GM21423 (cell line): ENCODE data around the gene FMO5.
A peak's percentile ranks its signal among the peaks of the same experiment; 100 is the strongest.

Experiments
- ATAC-seq: cut with Tn5 transposase; IDR thresholded peaks from one replicate; pipeline ENCODE4 v1.9.1; 2021; ENCODE audit warnings: mild to moderate bottlenecking, moderate library complexity; ENCODE audit not compliant: unreplicated experiment

Gene FMO5, protein sequence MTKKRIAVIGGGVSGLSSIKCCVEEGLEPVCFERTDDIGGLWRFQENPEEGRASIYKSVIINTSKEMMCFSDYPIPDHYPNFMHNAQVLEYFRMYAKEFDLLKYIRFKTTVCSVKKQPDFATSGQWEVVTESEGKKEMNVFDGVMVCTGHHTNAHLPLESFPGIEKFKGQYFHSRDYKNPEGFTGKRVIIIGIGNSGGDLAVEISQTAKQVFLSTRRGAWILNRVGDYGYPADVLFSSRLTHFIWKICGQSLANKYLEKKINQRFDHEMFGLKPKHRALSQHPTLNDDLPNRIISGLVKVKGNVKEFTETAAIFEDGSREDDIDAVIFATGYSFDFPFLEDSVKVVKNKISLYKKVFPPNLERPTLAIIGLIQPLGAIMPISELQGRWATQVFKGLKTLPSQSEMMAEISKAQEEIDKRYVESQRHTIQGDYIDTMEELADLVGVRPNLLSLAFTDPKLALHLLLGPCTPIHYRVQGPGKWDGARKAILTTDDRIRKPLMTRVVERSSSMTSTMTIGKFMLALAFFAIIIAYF

DNA sequence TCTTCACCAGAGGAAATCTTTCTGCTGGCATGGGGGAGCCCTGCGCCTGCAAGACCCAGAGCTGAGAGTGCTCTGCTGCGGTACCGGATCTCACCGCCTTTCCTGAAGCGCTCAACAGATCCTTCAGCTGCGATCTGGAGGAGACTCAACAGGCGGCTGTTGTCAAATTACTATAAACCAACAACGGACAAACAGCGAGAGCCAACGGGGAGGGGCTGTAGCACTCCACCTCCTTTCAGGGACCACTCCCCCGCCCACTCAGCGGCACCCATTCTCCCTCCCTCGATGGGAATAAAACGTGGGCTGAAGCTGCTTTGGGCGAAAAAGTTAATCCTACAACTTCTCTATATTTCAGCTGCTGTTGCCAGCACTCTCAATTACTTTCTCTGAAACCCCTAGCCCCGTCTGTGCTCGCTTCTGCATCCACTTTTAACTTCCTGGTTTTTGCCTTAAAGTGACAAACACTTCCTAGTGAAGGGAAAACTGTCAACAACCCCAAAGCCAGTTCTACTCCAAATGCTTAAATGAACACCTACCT is at the start of gene FMO5:
TSS of gene FMO5 (minus strand) at position 147 of the 538 bp plus-strand sequence. CDS start 310 bp downstream, outside the sequence.
- peak; percentile 79 for ATAC-seq

DNA sequence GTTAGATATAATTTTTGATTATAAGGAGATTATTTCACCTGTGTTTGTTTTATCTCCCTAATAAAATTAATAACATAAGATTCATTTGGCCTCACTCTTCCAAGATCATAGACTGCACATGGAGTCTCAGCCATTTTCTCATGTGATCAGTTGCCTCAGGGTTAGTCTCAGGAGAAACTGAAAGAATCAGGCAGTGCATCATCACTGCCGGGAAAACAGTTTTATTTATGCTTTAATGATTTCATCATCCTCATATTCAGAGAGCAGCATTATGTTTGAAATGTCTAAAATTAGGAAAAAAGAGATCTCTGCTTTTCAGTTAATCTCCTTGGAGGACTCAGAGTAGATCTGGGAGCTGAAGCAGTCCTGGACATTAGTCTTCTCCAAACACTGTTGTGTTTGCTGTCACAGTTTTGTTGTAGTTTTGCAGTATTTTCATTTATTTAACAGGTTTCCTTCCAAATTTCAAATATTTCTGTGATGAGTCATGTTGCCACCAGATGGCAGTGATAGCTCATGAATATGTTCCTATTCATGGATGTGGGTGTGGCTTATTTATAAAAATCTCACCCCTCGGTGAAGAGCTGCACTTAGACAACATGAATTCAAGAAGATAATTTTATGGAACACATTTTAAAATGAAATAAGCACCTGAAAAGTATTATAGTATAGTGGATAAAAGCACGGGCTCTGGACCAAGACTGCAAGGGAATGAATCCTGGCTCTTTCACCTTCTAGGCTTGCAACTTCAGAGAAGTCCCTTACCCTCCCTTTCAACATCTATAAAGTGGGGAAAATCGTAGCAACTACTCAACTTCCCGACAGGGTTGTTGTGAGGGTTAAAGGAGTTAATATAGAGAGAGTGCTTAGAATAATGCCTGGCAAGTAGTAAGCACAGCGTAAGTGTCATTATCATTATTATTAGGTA is 48.5 kb upstream of the FMO5 start:
- ATAC-seq: no peak

DNA sequence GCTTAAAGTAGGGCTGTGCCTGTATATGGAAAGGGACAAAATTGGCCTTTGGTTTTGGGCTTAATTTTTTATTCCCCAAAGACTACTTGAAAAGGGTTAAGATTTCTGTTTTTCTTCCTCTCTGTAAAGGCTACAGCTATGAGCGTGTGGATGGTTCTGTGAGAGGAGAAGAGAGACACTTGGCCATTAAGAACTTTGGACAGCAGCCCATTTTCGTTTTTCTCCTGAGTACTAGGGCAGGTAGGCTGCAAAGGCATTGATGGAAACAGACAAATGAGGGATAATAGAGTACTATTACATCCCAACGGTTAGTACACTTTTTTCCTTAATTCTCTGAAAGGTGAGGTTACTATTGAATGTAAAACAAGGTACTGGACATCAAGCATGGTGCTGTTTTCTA is 46.9 kb upstream of the FMO5 start:
- no peak for ATAC-seq

DNA sequence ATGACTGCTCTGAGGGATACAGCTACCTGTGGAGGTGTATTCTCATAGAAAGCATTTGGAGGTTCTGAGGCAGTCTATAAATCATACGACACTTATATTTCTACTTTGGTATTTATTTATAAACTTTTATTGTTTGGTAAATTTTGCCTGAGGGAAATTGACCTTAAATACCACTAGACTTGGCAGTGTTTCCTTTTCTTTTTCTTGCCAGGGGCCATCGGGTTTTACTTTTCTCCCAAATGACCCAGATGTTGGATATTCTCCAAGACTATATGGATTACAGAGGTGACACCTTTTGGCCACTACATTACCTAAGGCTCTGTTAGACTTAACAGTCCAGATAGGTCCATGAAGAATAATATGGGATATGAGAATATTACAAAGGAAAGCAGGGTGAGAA is 45.6 kb upstream of the FMO5 start:
- no peak for ATAC-seq

DNA sequence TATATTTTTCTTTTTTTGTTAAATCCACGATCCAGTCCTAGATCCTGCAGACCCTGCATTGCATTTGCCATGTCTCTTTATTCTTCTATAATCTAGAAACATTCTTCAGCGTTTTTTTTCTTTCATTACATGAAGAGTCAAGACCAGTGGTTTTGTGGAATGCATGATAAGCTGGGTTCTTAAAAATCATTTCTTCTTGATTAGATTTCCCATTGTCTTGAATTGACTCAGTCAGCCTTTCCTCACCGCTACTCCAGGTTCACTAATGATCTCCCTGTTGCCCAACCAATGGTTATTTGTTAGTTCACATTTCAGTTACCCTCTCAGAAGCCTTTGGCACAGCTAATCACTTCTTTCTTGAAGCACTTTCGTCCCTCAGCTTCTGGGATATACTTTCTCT is 42.6 kb upstream of the FMO5 start:
- no peak for ATAC-seq

DNA sequence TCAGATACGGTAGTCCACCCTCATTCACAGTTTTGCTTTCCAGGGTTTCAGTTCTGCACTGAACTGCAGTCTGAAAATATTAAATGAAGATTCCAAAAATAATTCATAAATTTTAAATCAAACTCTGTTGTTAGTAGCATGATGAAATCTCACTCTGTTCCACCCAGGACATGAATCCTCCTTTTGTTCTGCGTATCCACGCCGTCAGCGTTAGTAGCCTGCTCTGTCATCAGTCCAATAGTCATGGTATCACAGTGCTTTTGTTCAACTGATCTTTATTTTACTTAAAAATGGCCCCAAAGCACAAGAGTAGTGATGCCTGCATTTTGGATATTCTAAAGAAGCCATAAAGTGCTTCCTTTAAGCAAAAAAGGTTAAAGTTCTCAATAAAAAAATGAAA is 41.2 kb upstream of the FMO5 start:
- ATAC-seq: no peak

DNA sequence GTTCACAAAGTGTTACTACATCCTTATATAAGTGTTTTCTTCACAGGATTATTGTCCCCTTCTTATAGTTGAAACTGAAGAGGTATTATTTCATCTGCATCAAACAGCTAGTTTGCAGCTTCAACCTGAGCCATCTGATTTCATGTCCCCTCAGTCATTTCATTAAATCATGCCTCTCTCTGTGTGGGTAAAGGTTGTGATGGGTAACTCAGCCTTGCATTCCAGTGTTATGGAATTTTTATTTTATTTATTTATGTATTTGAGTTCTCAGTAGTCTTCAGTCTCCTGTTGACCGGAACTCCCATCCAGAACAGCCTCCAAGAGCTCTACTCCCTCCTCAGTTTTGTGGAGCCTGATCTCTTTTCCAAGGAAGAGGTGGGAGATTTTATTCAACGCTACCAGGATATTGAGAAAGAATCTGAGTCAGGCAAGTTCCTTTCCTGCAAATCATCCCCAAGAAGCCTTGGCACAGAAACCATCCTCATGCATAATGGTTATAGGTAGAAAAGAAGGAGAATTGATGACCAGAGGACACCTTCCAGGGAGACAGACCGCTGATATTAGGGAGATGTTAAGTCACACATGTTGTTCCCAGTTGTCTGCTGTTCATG is 39.1 kb upstream of the FMO5 start:
- no peak for ATAC-seq

DNA sequence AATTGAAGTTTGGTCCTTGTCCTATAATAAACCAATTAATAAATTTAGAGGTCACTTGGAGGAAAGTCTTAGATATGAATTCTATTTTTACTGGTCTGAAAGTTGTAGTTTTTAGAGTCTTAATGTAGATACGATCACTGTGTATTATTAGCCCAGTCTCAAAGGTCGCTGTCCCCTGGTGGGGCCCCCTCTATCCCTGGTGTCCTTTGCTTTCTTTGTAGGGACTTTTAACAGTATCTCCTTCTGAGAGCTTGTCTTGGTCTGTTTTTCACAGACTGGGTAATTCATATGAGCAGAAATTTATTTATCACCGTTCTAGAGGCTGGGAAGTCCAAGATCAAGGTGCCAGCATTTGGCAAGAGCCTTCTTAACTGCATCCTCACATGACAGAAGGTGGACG is 35.8 kb upstream of the FMO5 start:
- no peak for ATAC-seq

DNA sequence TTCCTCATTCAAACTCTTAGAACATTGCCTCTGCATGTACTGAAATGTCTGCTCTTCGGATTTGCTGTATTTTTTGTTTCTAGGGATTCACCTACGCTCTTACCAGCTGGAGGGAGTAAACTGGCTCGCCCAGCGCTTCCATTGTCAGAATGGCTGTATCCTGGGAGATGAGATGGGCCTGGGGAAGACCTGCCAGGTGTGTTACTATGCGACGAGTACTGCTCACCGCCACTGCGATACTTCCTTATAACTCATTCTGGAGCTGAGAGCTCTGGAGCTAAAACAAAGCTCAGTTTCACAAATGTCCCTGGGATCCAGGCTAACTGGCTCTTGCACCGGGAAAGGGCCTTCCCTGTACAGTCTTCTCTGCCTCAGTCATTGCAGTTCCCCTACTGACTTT is 27.4 kb upstream of the FMO5 start:
- no peak for ATAC-seq

DNA sequence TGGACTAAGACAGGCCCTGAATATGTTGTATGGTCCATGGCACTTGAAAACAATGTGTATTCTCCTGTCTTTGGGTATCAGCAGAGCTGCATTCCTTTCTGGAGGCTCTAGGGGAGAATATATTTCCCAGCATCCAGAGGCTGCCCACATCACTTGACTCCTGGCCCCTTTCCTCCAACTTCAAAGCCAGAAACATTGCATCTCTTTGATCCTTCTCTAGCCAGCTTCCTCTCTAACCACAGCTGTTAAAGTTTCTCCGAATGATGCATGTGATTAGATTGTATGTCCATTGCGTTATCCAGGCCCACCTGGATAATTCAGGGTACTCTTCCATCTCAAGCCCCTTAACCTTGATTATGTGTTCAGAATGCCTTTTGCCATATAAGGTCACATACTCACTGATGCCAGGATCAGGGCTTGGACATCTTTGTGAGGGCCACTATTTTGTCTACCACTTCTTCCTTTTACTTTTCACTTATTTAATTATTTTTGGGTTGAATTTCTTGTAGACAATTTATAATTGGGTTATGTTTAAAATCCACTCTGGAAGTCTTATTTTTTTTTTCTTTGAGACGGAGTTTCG is 22.6 kb upstream of the FMO5 start:
- no peak for ATAC-seq

DNA sequence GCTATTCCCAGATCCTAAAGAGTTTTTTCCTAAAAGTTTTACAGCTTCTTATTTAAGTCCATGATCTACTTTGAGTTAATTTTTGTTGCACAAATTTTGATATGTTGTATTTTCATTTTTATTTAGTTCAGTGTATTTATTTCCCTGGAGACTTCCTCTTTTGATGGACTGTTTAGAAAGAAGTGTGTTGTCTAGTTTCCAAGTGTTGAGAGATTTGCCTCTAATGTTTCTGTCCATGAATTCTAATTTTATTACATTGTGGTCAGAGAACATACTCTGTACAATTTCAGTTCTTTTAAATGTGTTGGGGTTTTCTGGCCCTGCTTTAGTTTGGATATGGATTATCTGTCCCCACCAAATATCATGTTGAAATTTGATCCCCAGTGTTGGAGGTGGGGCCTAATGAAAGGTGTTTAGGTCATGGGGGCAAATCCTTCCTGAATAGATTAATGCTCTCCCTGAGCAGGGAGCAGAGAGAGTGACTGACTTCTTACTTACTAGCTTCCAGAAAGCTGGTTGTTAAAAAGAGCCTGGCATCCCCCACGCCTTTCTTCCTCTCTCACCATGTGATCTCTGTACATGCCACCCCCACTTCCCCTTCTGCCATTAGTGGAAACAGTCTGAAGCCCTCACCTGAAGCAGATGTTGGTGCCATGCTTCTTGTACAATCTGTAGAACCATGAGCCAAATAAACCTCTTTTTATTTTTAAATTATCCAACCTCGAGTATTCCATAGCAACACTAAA is 21.9 kb upstream of the FMO5 start:
- ATAC-seq: no peak

DNA sequence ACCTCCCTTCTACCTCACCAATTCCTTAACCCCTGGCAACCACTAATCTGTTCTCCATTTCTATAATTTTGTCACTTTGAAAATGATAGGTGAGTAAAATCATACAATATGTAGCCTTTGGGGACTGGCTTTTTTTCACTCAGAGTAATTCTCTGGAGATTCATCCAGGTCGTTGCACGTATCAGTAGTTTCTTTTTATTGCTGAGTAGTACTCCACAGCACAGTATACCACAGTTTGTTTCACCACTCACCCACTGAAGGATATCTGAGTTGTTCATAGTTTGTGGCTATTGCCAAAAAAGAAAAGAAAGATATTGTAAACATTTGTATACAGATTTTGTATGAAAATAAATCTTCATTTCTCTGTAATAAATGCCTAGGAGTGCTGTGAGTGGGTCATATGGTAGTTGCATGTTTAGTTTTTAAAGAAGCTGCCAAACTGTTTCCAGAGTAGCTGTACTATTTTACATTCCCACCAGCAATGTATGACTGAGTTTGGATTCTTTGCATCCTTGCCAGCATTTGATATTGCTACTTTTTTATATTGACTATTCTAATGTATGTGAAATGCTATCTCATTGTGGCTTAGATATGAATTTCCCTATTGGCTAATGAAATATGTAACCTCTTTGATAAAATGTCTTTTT is 21.0 kb upstream of the FMO5 start:
- ATAC-seq: no peak

DNA sequence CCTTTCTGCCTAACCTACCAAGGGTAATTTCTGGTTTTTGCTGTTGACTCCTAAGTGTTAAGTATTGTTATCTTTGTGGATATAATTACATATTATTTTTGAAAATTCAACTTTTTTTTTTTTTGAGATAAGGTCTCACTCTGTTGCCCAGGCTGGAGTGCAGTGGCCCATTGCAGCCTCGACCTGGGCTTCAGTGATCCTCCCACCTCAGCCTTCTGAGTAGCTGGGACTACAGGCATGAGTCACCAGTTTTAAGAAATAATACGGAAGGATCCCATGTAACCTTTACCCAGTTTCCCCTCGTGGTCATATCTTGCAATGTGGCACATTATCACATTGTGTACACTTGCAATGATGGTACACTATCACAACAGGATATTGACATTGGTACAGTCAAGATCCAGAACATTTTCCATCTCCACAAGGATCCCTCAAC is 20.5 kb upstream of the FMO5 start:
- no peak for ATAC-seq

DNA sequence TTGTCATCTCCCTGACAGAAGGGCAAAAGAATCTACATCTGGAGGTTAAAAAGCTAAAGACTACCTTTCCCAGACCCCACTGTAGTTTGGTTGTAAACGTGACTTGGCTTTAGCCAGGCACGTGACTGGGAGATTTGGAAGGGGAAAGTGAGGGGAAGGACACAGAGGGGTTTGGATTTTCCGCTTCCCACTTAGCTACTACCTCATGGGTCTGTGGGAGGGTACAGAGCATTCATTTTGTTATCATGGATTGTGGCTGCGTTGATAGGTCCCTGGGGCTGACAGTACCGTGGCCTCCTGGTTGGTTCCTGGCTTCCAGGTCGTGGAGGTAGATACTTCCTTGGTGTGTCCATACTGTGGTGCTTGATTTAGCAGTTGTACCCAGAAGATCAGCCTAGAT is 20.0 kb upstream of the FMO5 start:
- ATAC-seq: no peak

DNA sequence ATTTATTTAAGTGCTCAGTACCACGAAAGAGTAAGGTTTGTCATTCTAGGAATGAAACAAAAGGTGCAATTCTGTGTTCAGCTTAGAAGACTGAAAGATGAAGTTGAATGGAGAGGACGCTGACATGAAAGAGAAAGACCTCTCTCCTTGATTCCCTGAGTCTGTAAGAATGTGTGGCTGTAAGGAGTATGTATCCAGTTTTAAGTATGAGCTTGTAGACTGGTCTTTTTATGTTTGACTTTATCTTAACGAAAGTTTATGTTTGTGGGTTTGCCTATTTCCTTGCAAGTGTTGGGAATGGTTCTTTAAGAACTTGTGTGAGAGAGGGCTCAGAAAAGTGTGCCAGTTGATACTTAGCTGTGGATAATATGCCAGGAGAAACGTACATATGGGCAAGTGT is 18.7 kb upstream of the FMO5 start:
- no peak for ATAC-seq

DNA sequence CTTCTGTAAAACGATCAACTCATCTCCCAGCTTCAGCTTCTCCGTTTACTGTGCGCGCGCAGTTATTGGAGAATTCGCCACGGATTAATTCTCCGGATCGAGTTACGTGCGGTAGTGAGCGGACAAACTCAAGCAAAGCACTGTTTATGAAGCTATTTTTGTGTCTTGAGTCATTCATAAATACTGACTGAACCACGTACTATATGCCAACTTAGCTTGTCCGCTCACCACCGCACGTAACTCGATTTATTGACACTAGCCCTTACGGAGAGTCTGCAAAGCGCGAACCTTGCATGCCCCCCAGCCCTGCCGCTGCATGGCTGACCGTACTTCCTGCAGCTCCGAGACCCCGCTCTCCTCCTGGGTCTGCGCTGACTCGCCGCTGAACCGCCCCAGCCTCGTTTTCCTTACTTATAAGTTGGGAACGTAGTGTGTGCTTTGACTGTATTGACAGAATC is 18.1 kb upstream of the FMO5 start:
- peak; percentile 15 for ATAC-seq

DNA sequence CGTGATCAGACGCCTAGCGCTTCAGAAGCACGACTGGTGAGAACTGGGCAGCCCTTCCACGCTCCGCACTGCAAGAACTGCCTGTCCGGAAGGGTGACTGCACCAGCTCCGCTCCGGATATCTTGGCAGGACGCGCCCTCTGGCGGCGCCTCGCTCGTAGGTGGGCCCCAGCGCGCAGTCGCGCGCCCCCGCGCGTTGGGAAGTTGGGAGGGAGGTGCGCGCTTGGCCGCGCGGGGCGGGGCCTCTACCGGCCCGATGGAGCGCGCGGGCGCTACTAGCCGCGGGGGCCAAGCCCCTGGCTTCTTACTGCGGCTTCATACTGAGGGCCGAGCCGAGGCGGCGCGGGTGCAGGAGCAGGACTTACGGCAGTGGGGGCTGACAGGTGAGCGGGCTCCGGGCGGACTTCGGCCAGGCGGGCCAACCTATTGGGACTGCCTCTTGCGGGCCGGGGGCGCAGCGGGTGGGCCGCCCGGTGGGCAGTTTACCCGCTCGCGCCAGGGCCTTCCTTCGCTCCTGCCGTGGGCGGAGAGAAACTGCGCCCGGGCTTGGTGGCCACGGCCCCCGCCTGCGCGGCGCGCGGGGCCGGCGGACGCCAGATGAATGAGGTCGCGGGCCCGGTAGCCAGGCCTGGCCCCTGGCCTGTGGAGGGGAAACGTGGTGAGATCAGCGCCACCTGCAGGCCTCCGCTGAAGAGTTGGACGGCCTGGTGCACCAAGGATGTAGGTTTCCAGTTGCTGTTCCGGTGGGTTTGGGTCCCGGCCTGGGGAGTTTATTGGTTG is 17.5 kb upstream of the FMO5 start, which contains the start of gene CHD1L:
TSS of gene CHD1L (plus strand) at position 236 of the 779 bp plus-strand sequence. CDS start at position 256, 20 bp downstream.
- peak; percentile 82 for ATAC-seq

DNA sequence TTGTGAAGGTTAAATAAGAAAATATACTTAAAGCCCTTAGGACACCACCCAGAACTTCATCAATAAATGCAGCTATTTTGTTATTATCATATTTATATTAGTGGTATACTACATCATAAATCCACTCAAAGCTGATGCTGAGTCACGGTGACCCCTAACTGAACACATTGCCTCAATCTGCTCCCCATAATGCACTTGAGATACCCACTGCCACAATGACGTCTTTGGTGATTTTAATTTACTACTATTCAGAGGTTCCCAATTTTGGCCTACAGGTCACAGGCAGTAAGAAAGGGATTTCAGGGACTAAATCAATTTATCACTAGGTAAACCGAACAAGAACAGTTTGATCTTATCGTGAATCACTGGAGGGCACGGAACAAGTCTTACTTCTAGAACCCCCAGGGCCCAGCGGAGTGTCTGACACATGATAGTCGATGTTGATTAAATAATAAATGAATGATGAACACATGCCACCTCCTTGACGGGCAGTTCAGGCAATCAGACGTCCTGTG is 16.9 kb upstream of the FMO5 start:
- no peak for ATAC-seq
